Lower lobe of right lung (tissue), 2 donors: ENCODE data around the gene BACE1. TPM values are rescaled to one million over a fixed set of nuclear protein-coding genes. Genes with fewer than 3 reads are reported as not detected.

Experiments
- ATAC-seq, 2 donors: fragments of 200-7000 bp; cut with Tn5 transposase; one replicate each; pipeline ENCODE4 v1.9.1; 2020 to 2022; ENCODE audit warnings: mild to moderate bottlenecking in 2 of 2, moderate library complexity in 2 of 2
- DNase-seq: peaks from one replicate; pipeline ENCODE4 v3.0.0-alpha.2; 2020
- H3K27ac ChIP-seq: fragments of 200-600 bp; one replicate; pipeline ENCODE4 v1.8.0; 2022
- H3K27me3 ChIP-seq: fragments of 200-600 bp; one replicate; pipeline ENCODE4 v1.8.0; 2022; ENCODE audit warnings: low read depth
- H3K36me3 ChIP-seq: fragments of 200-600 bp; one replicate; pipeline ENCODE4 v1.8.0; 2022; ENCODE audit warnings: mild to moderate bottlenecking
- H3K4me1 ChIP-seq: fragments of 200-600 bp; one replicate; pipeline ENCODE4 v1.8.0; 2022
- H3K4me3 ChIP-seq: fragments of 200-600 bp; one replicate; pipeline ENCODE4 v1.8.0; 2022; ENCODE audit warnings: mild to moderate bottlenecking
- H3K9me3 ChIP-seq: fragments of 200-600 bp; one replicate; pipeline ENCODE4 v1.8.0; 2022
- intact Hi-C: fragments of 100-400 bp; cut with DNase I; formaldehyde crosslinking; loops from one replicate; pipeline ENCODE4 v1.11.0; 2022
- total RNA-seq: library from RNA; stranded (reverse); fragmentation: NEBNext Ultra II Directional; extraction: Animal tissue kit (Norgen Biotek cat#: 25700); gene quantifications from one replicate; pipeline ENCODE4 v1.2.1, GENCODE V29; 2021
- TF ChIP-seq, protein P1 (sequence below): fragments of 200-600 bp; IDR thresholded peaks from one replicate; pipeline ENCODE4 v1.8.0; 2022; ENCODE audit warnings: antibody characterized with exemption, mild to moderate bottlenecking
- donor health status: DM: no; HTN: yes; CAD: no; lungs with severe emphysema.

BACE1 gene
- total RNA-seq, 1 donor from 2014 or later = 28.4 TPM

GRCh38 chr11:117248341-117248740, 67.7 kb downstream of the BACE1 start:
- TF ChIP-seq, protein P1, sequence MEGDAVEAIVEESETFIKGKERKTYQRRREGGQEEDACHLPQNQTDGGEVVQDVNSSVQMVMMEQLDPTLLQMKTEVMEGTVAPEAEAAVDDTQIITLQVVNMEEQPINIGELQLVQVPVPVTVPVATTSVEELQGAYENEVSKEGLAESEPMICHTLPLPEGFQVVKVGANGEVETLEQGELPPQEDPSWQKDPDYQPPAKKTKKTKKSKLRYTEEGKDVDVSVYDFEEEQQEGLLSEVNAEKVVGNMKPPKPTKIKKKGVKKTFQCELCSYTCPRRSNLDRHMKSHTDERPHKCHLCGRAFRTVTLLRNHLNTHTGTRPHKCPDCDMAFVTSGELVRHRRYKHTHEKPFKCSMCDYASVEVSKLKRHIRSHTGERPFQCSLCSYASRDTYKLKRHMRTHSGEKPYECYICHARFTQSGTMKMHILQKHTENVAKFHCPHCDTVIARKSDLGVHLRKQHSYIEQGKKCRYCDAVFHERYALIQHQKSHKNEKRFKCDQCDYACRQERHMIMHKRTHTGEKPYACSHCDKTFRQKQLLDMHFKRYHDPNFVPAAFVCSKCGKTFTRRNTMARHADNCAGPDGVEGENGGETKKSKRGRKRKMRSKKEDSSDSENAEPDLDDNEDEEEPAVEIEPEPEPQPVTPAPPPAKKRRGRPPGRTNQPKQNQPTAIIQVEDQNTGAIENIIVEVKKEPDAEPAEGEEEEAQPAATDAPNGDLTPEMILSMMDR = no peak
- H3K9me3 ChIP-seq = no peaks in the 10 kb centered on the region
- no peak overlapping the region for H3K27ac ChIP-seq
- H3K27me3 ChIP-seq = no peaks in the 10 kb centered on the region
- H3K4me1 ChIP-seq = no peaks in the 10 kb centered on the region
- ATAC-seq (no peak), DNase-seq (no peak)
- no peak overlapping the region for H3K4me3 ChIP-seq
- intact Hi-C loops = no loop called here
- peaks cover 75% of the 10 kb centered on the region for H3K36me3 ChIP-seq

DNA sequence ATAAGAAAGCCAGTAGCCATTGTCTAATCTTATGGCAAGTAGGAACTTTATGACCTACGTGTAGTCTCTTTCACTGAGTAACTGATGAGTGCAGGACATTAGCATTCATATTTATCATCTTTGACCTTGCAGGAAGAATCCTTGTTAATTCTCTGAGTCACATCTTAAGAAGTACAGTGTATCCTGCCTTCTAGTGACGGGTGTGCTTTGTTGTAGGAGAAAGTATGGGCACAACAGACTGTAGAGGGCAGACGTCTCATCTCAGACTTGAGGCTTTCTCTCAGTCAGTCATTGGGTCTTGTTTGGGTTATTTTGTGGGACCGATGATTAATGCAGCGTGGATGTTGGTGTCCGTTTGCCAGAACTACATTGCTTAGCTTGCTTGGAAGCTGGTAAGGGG, 76.8 kb downstream of the BACE1 start:
- ATAC-seq = no peak
- TF ChIP-seq, protein P1 = no peak
- H3K27me3 ChIP-seq = no peaks in the 10 kb centered on the region
- H3K36me3 ChIP-seq = peaks cover 56% of the 10 kb centered on the region
- no peak overlapping the region for H3K27ac ChIP-seq
- H3K9me3 ChIP-seq = no peaks in the 10 kb centered on the region
- no peak for DNase-seq
- intact Hi-C loops = no loop called here
- H3K4me1 ChIP-seq = peaks cover 2% of the 10 kb centered on the region
- no peak overlapping the region for H3K4me3 ChIP-seq

- Histone ChIP-seq H3K36me3 (peaks cover 46% of the 10 kb centered on the region), H3K4me3 (no peak overlapping the region), H3K9me3 (no peaks in the 10 kb centered on the region), H3K27ac (no peak overlapping the region), H3K27me3 (no peaks in the 10 kb centered on the region), H3K4me1 (peaks cover 13% of the 10 kb centered on the region)
- intact Hi-C loops = no loop called here
- ATAC-seq (no peak), DNase-seq (no peak)
- TF ChIP-seq, protein P1 = no peak
These were observed 77.8 kb downstream of the BACE1 start for GRCh38 chr11:117238221-117238620.

Other genes with a start within 250 kb of the BACE1 start
- 32.9 TPM for gene SIK3, start 217.8 kb downstream of the BACE1 start, total RNA-seq
- gene PAFAH1B2, start 172.0 kb downstream of the BACE1 start, total RNA-seq = 78.2 TPM
- 190 TPM for gene SIDT2, start 137.5 kb downstream of the BACE1 start, total RNA-seq
- 297 TPM for gene TAGLN, start 116.9 kb downstream of the BACE1 start, total RNA-seq
- gene PCSK7, start 84.2 kb downstream of the BACE1 start, total RNA-seq = 50.2 TPM
- 28.9 TPM for gene RNF214, start 83.6 kb downstream of the BACE1 start, total RNA-seq
- 8.6 TPM for gene BACE1-AS, start 24.9 kb downstream of the BACE1 start, total RNA-seq
- gene CEP164, start 11.6 kb upstream of the BACE1 start, total RNA-seq = 27.3 TPM